Esophagus squamous epithelium (tissue), 4 donors: ENCODE results near the gene IL18.

Source experiments
- CTCF ChIP-seq, 6 experiments: fragments of 450-650 bp in 4 of 6; fragments of 200-600 bp in 2 of 6; sonication (generic) in 2 of 6; IDR thresholded peaks; one replicate each; pipeline ENCODE4 v1.5.1; 2016 to 2019; ENCODE audit warnings: antibody characterized with exemption in 6 of 6, mild to moderate bottlenecking in 4 of 6, moderate library complexity in 4 of 6
- POLR2A ChIP-seq, 4 donors: fragments of 450-650 bp; IDR thresholded peaks; one replicate each; pipeline ENCODE4 v1.6.1; 2017; ENCODE audit warnings: antibody characterized with exemption in 4 of 4, mild to moderate bottlenecking in 4 of 4, moderate library complexity in 3 of 4

GRCh38 chr11:112178936-112179335 lies 15.0 kb upstream of the IL18 start:
- TF ChIP-seq CTCF (IDR thresholded peaks at IDR 0.05) (no peak), POLR2A (IDR thresholded peaks at IDR 0.05) (no peak)
